ENCODE results near the gene CMIP. TPM values are rescaled to one million over a fixed set of nuclear protein-coding genes. Genes with fewer than 3 reads are reported as not detected.

CMIP gene
- total RNA-seq, 4 donors from 2014 or later: 14.5 to 24.6 (median 21.0) TPM

DNA sequence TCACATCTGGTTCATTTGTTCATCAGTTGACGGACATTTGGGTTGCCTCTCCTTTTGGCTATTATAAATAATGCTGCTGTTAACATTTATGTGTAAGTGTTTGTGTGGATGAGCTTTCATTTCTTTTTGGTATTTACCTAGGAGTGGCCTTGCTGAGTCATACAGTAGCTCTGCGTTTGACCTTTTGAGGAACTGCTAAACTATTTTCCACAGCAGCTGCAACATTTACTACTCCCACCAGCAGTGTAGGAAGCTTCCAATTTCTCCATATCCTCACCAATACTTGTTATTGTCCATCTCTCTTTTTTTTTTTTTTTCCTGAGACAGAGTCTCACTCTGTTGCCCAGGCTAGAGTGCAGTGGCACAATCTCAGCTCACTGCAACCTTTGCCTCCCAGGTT, 313.8 kb downstream of the CMIP start:
- Histone ChIP-seq H3K27me3 (no peaks in the 10 kb centered on the region), H3K9me3 (no peaks in the 10 kb centered on the region), H3K4me3 (no peak overlapping the region), H3K36me3 (no peaks in the 10 kb centered on the region), H3K4me1 (peaks cover 0 to 13% (median 6%) of the 10 kb centered on the region in 4 donors), H3K27ac (replicated peaks in 1 of 4) (no peak overlapping the region)
- no peak for DNase-seq (ENCODE audit: extremely low spot score)
- intact Hi-C loops (cut with DNase I): no loop called here
- WGBS: 34% methylated on average over 2 of the region's 2 CpGs
- no peak for TF ChIP-seq POLR2AphosphoS5 (IDR thresholded peaks at IDR 0.05)
- TF ChIP-seq, protein P1, sequence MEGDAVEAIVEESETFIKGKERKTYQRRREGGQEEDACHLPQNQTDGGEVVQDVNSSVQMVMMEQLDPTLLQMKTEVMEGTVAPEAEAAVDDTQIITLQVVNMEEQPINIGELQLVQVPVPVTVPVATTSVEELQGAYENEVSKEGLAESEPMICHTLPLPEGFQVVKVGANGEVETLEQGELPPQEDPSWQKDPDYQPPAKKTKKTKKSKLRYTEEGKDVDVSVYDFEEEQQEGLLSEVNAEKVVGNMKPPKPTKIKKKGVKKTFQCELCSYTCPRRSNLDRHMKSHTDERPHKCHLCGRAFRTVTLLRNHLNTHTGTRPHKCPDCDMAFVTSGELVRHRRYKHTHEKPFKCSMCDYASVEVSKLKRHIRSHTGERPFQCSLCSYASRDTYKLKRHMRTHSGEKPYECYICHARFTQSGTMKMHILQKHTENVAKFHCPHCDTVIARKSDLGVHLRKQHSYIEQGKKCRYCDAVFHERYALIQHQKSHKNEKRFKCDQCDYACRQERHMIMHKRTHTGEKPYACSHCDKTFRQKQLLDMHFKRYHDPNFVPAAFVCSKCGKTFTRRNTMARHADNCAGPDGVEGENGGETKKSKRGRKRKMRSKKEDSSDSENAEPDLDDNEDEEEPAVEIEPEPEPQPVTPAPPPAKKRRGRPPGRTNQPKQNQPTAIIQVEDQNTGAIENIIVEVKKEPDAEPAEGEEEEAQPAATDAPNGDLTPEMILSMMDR (IDR thresholded peaks at IDR 0.05): no peak

Small RNA genes within 50 kb of the gene (small RNA-seq; reads per million reads assigned to genes)
- gene MIR6504 (0 to 1.4 (median 0.37) reads per million in 3 donors), gene MIR7854 (0 reads per million in 3 donors)

Other genes with a start within 250 kb of the CMIP start
- under 1 TPM in 3 of 4 donors, not detected in 1; 0.11 to 0.42 (median 0.17) TPM for gene BCO1, start 206.1 kb upstream of the CMIP start, total RNA-seq
- 10 to 100 TPM in 3 of 4 donors, 1 to 10 TPM in 1; 9.6 to 14.8 (median 11.7) TPM for gene GAN, start 129.8 kb upstream of the CMIP start, total RNA-seq

Data from esophagus muscularis mucosa (tissue), 4 donors.